ENCODE results near the gene BEST1. TPM values are rescaled to one million over a fixed set of nuclear protein-coding genes. Genes with fewer than 3 reads are reported as not detected.

The BEST1 gene
- total and polyA plus RNA-seq, 2 of the 13 experiments (the other 11 are each of a cell fraction or from before 2014, with no cell fraction given): 0.09 to 0.65 TPM

GRCh38 chr11:61972672-61973475, 22.7 kb downstream of the BEST1 start (continued):
- TF ChIP-seq ARID4A (CRISPR knock-in tag; IDR thresholded peaks at IDR 0.05; ENCODE audit: borderline replicate concordance) (peak; percentile 76), ATF1 (CRISPR knock-in tag; IDR thresholded peaks at IDR 0.05) (no peak), SATB2 (CRISPR knock-in tag; IDR thresholded peaks at IDR 0.05) (peak; percentile 88; the same call in 1 of the 2 replicates), ZNF776 (CRISPR knock-in tag; IDR thresholded peaks at IDR 0.05) (no peak), RCOR2 (CRISPR knock-in tag; IDR thresholded peaks at IDR 0.05) (peak; percentile 90), ZNF337 (CRISPR knock-in tag; IDR thresholded peaks at IDR 0.05; ENCODE audit: borderline replicate concordance, low read depth) (no peak), GLI4 (CRISPR knock-in tag; IDR thresholded peaks at IDR 0.05; ENCODE audit: borderline replicate concordance) (no peak), ZNF460 (CRISPR knock-in tag; IDR thresholded peaks at IDR 0.05; ENCODE audit: borderline replicate concordance) (no peak; the same call in 1 of the 2 replicates), ZNF546 (CRISPR knock-in tag; conservative IDR thresholded peaks at IDR 0.05) (no peak), REST (IDR thresholded peaks at IDR 0.05; ENCODE audit: borderline replicate concordance in 1 of 2, low read depth in 1 of 2, low read length in 2 of 2) (peak in 1 of 2 experiments; percentile 66; a peak in 1 of 4 replicates), ZBTB1 (CRISPR knock-in tag; IDR thresholded peaks at IDR 0.05; ENCODE audit: borderline replicate concordance) (no peak), NPAS2 (CRISPR knock-in tag; IDR thresholded peaks at IDR 0.05; ENCODE audit: borderline replicate concordance) (no peak), SOX13 (IDR thresholded peaks at IDR 0.05) (0 out of 2 replicates have a peak, but pooled peaks have one; percentile 38), SOX13 (CRISPR knock-in tag; conservative IDR thresholded peaks at IDR 0.05 in 1 of 2, IDR thresholded peaks at IDR 0.05 in 1 of 2) (peak in 1 of 2 experiments; percentile 81; a peak in 2 of 4 replicates), REXO4 (CRISPR knock-in tag; IDR thresholded peaks at IDR 0.05; ENCODE audit: borderline replicate concordance) (no peak), SIX1 (CRISPR knock-in tag; IDR thresholded peaks at IDR 0.05; ENCODE audit: borderline replicate concordance) (peak; percentile 25; the same call in 1 of the 2 replicates), HMG20B (CRISPR knock-in tag; conservative IDR thresholded peaks at IDR 0.05) (0 out of 2 replicates have a peak, but pooled peaks have one; percentile 29)
- TF ChIP-seq, protein P1, sequence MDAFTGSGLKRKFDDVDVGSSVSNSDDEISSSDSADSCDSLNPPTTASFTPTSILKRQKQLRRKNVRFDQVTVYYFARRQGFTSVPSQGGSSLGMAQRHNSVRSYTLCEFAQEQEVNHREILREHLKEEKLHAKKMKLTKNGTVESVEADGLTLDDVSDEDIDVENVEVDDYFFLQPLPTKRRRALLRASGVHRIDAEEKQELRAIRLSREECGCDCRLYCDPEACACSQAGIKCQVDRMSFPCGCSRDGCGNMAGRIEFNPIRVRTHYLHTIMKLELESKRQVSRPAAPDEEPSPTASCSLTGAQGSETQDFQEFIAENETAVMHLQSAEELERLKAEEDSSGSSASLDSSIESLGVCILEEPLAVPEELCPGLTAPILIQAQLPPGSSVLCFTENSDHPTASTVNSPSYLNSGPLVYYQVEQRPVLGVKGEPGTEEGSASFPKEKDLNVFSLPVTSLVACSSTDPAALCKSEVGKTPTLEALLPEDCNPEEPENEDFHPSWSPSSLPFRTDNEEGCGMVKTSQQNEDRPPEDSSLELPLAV (CRISPR knock-in tag; conservative IDR thresholded peaks at IDR 0.05; ENCODE audit: low read depth): no peak
